ENCODE measurements around the gene PCDHA1.
"Not testable (repeated sequence)": the region's sequence is repeated elsewhere in the genome, so short reads cannot be mapped to it uniquely, and the experiment has no call there.

The PCDHA1 gene

GRCh38 chr5:140785905-140786686 is at the start of gene PCDHA1:
Gene PCDHA1 (plus strand): TSS chr5:140786140.
- FAIRE-seq: no peak

GRCh38 chr5:140737486-140737885 is 48.5 kb upstream of the PCDHA1 start:
- FAIRE-seq: no peak

- FAIRE-seq: no peak
Observed at GRCh38 chr5:140741967-140742366, 44.0 kb upstream of the PCDHA1 start.

GRCh38 chr5:140753561-140753960 is 32.4 kb upstream of the PCDHA1 start:
- no peak for FAIRE-seq

GRCh38 chr5:140764177-140764973 is 21.6 kb upstream of the PCDHA1 start:
- FAIRE-seq: no peak

GRCh38 chr5:140767444-140767843 is 18.5 kb upstream of the PCDHA1 start:
- no peak for FAIRE-seq

GRCh38 chr5:140780512-140780911 is 5.4 kb upstream of the PCDHA1 start:
- no peak for FAIRE-seq

- not testable (repeated sequence) for FAIRE-seq
Observed at GRCh38 chr5:140787422-140787821, 1.5 kb downstream of the PCDHA1 start.

- not testable (repeated sequence) for FAIRE-seq
Observed at GRCh38 chr5:140787849-140788504, 2.0 kb downstream of the PCDHA1 start.

GRCh38 chr5:140791089-140791488 is 5.1 kb downstream of the PCDHA1 start:
- FAIRE-seq: no peak

GRCh38 chr5:140794595-140795258 is 8.8 kb downstream of the PCDHA1 start, which contains the start of gene PCDHA2:
Gene PCDHA2 (plus strand): TSS chr5:140794852.
- FAIRE-seq: no peak

GRCh38 chr5:140795259-140795641 is 9.3 kb downstream of the PCDHA1 start:
- FAIRE-seq: no peak

- FAIRE-seq: not testable (repeated sequence)
Observed at GRCh38 chr5:140796072-140796717, 10.3 kb downstream of the PCDHA1 start.

GRCh38 chr5:140796718-140797095 is 10.8 kb downstream of the PCDHA1 start:
- no peak for FAIRE-seq

- no peak for FAIRE-seq
Observed at GRCh38 chr5:140800816-140801493, 15.0 kb downstream of the PCDHA1 start, which contains the start of gene PCDHA3. Gene PCDHA3 (plus strand): TSS chr5:140801057.

GRCh38 chr5:140801494-140801841 is 15.5 kb downstream of the PCDHA1 start:
- no peak for FAIRE-seq

- FAIRE-seq: not testable (repeated sequence)
Observed at GRCh38 chr5:140802381-140802780, 16.4 kb downstream of the PCDHA1 start.

- no peak for FAIRE-seq
Observed at GRCh38 chr5:140802781-140803271, 16.9 kb downstream of the PCDHA1 start.

GRCh38 chr5:140806834-140807775 is 21.2 kb downstream of the PCDHA1 start, which contains the start of gene PCDHA4:
Gene PCDHA4 (plus strand): TSS chr5:140807068.
- FAIRE-seq: no peak

GRCh38 chr5:140808241-140808888 is 22.4 kb downstream of the PCDHA1 start:
- not testable (repeated sequence) for FAIRE-seq

Data from endometrium (tissue), 2 donors.